IMR-90 (cell line): ENCODE results near the gene SENP5. TPM values are rescaled to one million over a fixed set of nuclear protein-coding genes. Genes with fewer than 3 reads are reported as not detected.

ENCODE experiments used
- ATAC-seq: fragments of 200-7000 bp; cut with Tn5 transposase; 2 replicates; pipeline ENCODE4 v1.9.1; 2020; ENCODE audit warnings: low read depth, mild to moderate bottlenecking, moderate library complexity
- BruUV-seq: library from RNA; stranded (reverse); fragments of 400-500 nt; replicated peaks from 2 replicates; lab custom pipeline; 2021; lab: Mats Ljungman, UMichigan
- CTCF ChIA-PET: fragments of 300-600 bp; formaldehyde crosslinking; extraction: SDS; loops from one replicate; lab custom pipeline; 2021; ENCODE audit warnings: antibody characterized with exemption; lab: Yijun Ruan, JAX
- POLR2A ChIA-PET: fragments of 300-600 bp; sonication (Branson Sonifier 250); formaldehyde crosslinking; loops from one replicate; lab custom pipeline; 2022; ENCODE audit warnings: antibody characterized with exemption; ENCODE audit not compliant: unreplicated experiment; lab: Charles Lee
- DNase-seq: peaks from one replicate; pipeline ENCODE4 v3.0.0; 2013
- H2AFZ ChIP-seq: replicated peaks from 2 replicates; pipeline ENCODE3; 2013; ENCODE audit warnings: low read length, mild to moderate bottlenecking; ENCODE audit not compliant: poor library complexity
- H2AK5ac ChIP-seq: 2 replicates; pipeline ENCODE4 v1.6.1; 2013; ENCODE audit warnings: low read depth, low read length, inconsistent platforms
- H2AK9ac ChIP-seq: replicated peaks from 2 replicates; pipeline ENCODE3; 2013; ENCODE audit warnings: mild to moderate bottlenecking, low read depth, low read length, moderate library complexity; ENCODE audit not compliant: poor library complexity
- H2BK120ac ChIP-seq: 2 replicates; pipeline ENCODE4 v1.6.1; 2013; ENCODE audit warnings: low read depth, low read length, inconsistent platforms
- H2BK15ac ChIP-seq: 3 replicates; pipeline ENCODE4 v1.6.1; 2013; ENCODE audit warnings: low read depth, low read length, inconsistent platforms
- H2BK20ac ChIP-seq: 2 replicates; pipeline ENCODE4 v1.6.1; 2013; ENCODE audit warnings: low read depth, mild to moderate bottlenecking, inconsistent platforms, low read length, moderate library complexity
- H2BK5ac ChIP-seq: 2 replicates; pipeline ENCODE4 v1.6.1; 2013; ENCODE audit warnings: mild to moderate bottlenecking, low read depth, low read length, inconsistent platforms; ENCODE audit not compliant: poor library complexity, severe bottlenecking
- H3K14ac ChIP-seq: replicated peaks from 2 replicates; pipeline ENCODE4 v1.6.1; 2013; ENCODE audit warnings: low read depth, low read length, inconsistent platforms
- H3K18ac ChIP-seq: 2 replicates; pipeline ENCODE4 v1.6.1; 2013; ENCODE audit warnings: low read depth, low read length, control low read depth
- H3K23ac ChIP-seq: 2 replicates; pipeline ENCODE4 v1.6.1; 2013; ENCODE audit warnings: low read depth, low read length, inconsistent platforms
- H3K27ac ChIP-seq: 2 replicates; pipeline ENCODE4 v1.5.1; 2013; ENCODE audit warnings: mild to moderate bottlenecking, control low read depth, low read length; ENCODE audit not compliant: insufficient read depth
- H3K27me3 ChIP-seq: 2 replicates; pipeline ENCODE4 v1.6.1; 2013; ENCODE audit warnings: low read length; ENCODE audit not compliant: control insufficient read depth, insufficient read depth
- H3K36me3 ChIP-seq: 2 replicates; pipeline ENCODE4 v1.6.1; 2013; ENCODE audit warnings: low read length, mixed read lengths; ENCODE audit not compliant: control insufficient read depth, insufficient read depth
- H3K4ac ChIP-seq: 2 replicates; pipeline ENCODE4 v1.6.1; 2013; ENCODE audit warnings: low read depth, low read length, inconsistent platforms
- H3K4me1 ChIP-seq: 2 replicates; pipeline ENCODE4 v1.6.1; 2013; ENCODE audit warnings: low read length, mixed read lengths; ENCODE audit not compliant: control insufficient read depth, insufficient read depth
- H3K4me2 ChIP-seq: 2 replicates; pipeline ENCODE4 v1.6.1; 2013; ENCODE audit warnings: low read depth, mild to moderate bottlenecking, control low read depth, low read length, moderate library complexity
- H3K4me3 ChIP-seq: 2 replicates; pipeline ENCODE4 v1.5.1; 2013; ENCODE audit warnings: low read depth, mild to moderate bottlenecking, control low read depth, low read length, moderate library complexity; ENCODE audit not compliant: insufficient read depth
- H3K56ac ChIP-seq: 2 replicates; pipeline ENCODE4 v1.6.1; 2013; ENCODE audit warnings: low read length, inconsistent platforms; ENCODE audit not compliant: insufficient read depth; ENCODE audit errors: extremely low read depth
- H3K79me1 ChIP-seq, 2 experiments: 2 replicates each; pipeline ENCODE4 v1.6.1; 2013; ENCODE audit warnings: low read length in 2 of 2, inconsistent platforms in 1 of 2, low read depth in 1 of 2
- H3K9ac ChIP-seq: 2 replicates; pipeline ENCODE4 v1.6.1; 2013; ENCODE audit warnings: low read depth, low read length, control low read depth
- H3K9me1 ChIP-seq: 2 replicates; pipeline ENCODE4 v1.6.1; 2013; ENCODE audit warnings: low read length, inconsistent platforms; ENCODE audit not compliant: insufficient read depth
- H3K9me3 ChIP-seq: 2 replicates; pipeline ENCODE4 v1.6.1; 2013; ENCODE audit warnings: low read length; ENCODE audit not compliant: control insufficient read depth, insufficient read depth
- H4K20me1 ChIP-seq: 2 replicates; pipeline ENCODE4 v1.6.1; 2013; ENCODE audit warnings: low read length, inconsistent platforms; ENCODE audit not compliant: insufficient read depth
- H4K5ac ChIP-seq: 2 replicates; pipeline ENCODE4 v1.6.1; 2013; ENCODE audit warnings: mild to moderate bottlenecking, low read depth, low read length, control low read depth
- H4K8ac ChIP-seq, 2 experiments: 2 replicates each; pipeline ENCODE4 v1.6.1; 2013; ENCODE audit warnings: low read depth in 2 of 2, low read length in 2 of 2, control low read depth in 1 of 2, inconsistent platforms in 1 of 2
- H4K91ac ChIP-seq: 2 replicates; pipeline ENCODE4 v1.6.1; 2013; ENCODE audit warnings: low read depth, low read length, inconsistent platforms; ENCODE audit not compliant: insufficient read depth
- ELK1 ChIP-seq: fragments of 150-350 bp; IDR thresholded peaks from 2 replicates; pipeline ENCODE4 v1.6.1; 2016; ENCODE audit warnings: low read depth, mild to moderate bottlenecking, low read length, moderate library complexity, borderline replicate concordance
- WGBS, 2 experiments: methylation state at CpG; one replicate each; pipeline versions ENCODE4 v1.1.5 to v1.1.7; 2013; ENCODE audit warnings: missing lambda C conversion rate in 2 of 2; ENCODE audit not compliant: insufficient read length in 1 of 2; ENCODE audit errors: extremely low coverage in 2 of 2; 5-methylcytosine and 5-hydroxymethylcytosine counted together
- dilution Hi-C: fragments of 300-500 bp; cut with HindIII; formaldehyde crosslinking; loops from one replicate; pipeline ENCODE4 v1.14.3; 2018; ENCODE audit warnings: low sequenced_read_pairs; ENCODE audit not compliant: unreplicated experiment
- in situ Hi-C: fragments of 300-500 bp; cut with MboI; formaldehyde crosslinking; loops from 3 replicates; pipeline ENCODE4 v1.14.3; 2019; ENCODE audit warnings: low sequenced_read_pairs, inconsistent platforms, mixed read lengths
- intact Hi-C: fragments of 100-400 bp; cut with micrococcal nuclease; formaldehyde crosslinking; loops from 2 replicates; pipeline ENCODE4 v1.10.0; 2022
- polyA plus RNA-seq, 3 experiments: library from polyadenylated mRNA; depleted of rRNA; stranded (reverse); fragments of >200 nt; gene quantifications; 2 replicates each; pipeline ENCODE4 v1.2.3, GENCODE V29; 2012; ENCODE audit warnings: low replicate concordance in 1 of 3
- total RNA-seq: library from RNA; depleted of rRNA; stranded (reverse); fragments of >200 nt; gene quantifications from 2 replicates; pipeline ENCODE4 v1.2.3, GENCODE V29; 2012

Gene SENP5
- total and polyA plus RNA-seq, 2 of the 4 experiments (the other 2 are of a cell fraction), result 7.4 to 44.4 TPM

GRCh38 chr3:196916221-196916620 lies 48.5 kb downstream of the SENP5 start:
- Histone ChIP-seq H4K20me1 (no peaks in the 10 kb centered on the region), H3K9me3 (no peaks in the 10 kb centered on the region), H3K36me3 (peaks cover 14% of the 10 kb centered on the region), H2AFZ (no peak overlapping the region), H4K8ac (no peak overlapping the region), H3K4me3 (no peak overlapping the region), H3K4me1 (no peaks in the 10 kb centered on the region), H3K18ac (no peak overlapping the region), H3K27ac (no peak overlapping the region), H2BK5ac (no peak overlapping the region), H2BK120ac (no peak overlapping the region), H2BK15ac (no peak overlapping the region), H3K4me2 (no peak overlapping the region), H3K9ac (no peak overlapping the region), H3K4ac (no peak overlapping the region), H2BK20ac (no peak overlapping the region), H4K5ac (no peak overlapping the region), H2AK9ac (no peak overlapping the region), H3K9me1 (no peaks in the 10 kb centered on the region; the same call in 1 of the 2 replicates), H3K23ac (no peak overlapping the region), H3K79me1 (peaks cover 0 to 6% of the 10 kb centered on the region in 2 experiments; a peak in 2 of 4 replicates), H3K27me3 (no peaks in the 10 kb centered on the region), H3K56ac (no peak overlapping the region), H4K91ac (no peak overlapping the region), H3K14ac (no peak overlapping the region), H2AK5ac (no peak overlapping the region)
- DNase-seq, result no peak
- ATAC-seq, result no peak
- dilution Hi-C loops (no loop called here), intact Hi-C loops (no loop called here), in situ Hi-C loops (no loop called here)
- no TSS peak for BruUV-seq
- CTCF ChIA-PET, result no interaction called here
- POLR2A ChIA-PET, result no interaction called here
- no peak for TF ChIP-seq ELK1
- no CpG with 5 or more reads among the region's 1 CpG for WGBS, 2 experiments
